ENCODE measurements around the gene SPDYE1.

DNA sequence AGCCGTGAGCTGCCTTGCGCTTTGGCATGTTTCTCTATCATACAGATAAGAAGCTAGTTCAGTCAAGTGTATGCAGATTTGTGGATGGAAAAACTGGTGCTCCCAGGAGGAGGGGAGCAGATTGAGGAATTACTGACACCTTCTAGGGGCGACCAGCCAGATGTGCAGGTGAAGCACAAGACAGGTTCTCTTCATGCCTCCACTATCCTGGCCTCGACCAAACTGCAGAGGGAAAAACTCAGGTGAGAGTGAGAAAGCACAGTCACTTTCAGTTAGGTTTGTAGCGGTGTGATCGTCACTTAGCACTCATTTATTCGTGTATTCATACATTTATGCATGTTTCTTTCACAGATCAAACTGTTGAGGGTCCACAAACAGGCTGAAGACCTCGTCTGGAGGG, 46.2 kb downstream of the SPDYE1 start:
- TF ChIP-seq CTCF (IDR thresholded peaks at IDR 0.05) (no peak), POLR2A (IDR thresholded peaks at IDR 0.05) (no peak)
